Choroid plexus epithelial cell (primary cell): ENCODE data around the gene BBIP1.

Experiments
- DNase-seq: peaks from one replicate; pipeline ENCODE4 v3.0.0-alpha.2; 2010; ENCODE audit warnings: low read depth
- H3K4me3 ChIP-seq: 2 replicates; pipeline ENCODE4 v1.5.1; 2011; ENCODE audit warnings: low read depth, mild to moderate bottlenecking, control low read depth, low read length, moderate library complexity
- TF ChIP-seq, protein P1 (sequence below): conservative IDR thresholded peaks from 2 replicates; pipeline ENCODE4 v1.5.1; 2011; ENCODE audit warnings: low read depth, mild to moderate bottlenecking, control low read depth, inconsistent platforms, low read length, moderate library complexity

Gene BBIP1

GRCh38 chr10:110918643-110919348, at the start of gene BBIP1:
BBIP1 (minus strand) TSS chr10:110919180; CDS start chr10:110918157, 1,023 bp downstream.
- peak within 1 kb of the TSS; percentile 84 for H3K4me3 ChIP-seq
- peak; percentile 100 for DNase-seq
- TF ChIP-seq, protein P1, sequence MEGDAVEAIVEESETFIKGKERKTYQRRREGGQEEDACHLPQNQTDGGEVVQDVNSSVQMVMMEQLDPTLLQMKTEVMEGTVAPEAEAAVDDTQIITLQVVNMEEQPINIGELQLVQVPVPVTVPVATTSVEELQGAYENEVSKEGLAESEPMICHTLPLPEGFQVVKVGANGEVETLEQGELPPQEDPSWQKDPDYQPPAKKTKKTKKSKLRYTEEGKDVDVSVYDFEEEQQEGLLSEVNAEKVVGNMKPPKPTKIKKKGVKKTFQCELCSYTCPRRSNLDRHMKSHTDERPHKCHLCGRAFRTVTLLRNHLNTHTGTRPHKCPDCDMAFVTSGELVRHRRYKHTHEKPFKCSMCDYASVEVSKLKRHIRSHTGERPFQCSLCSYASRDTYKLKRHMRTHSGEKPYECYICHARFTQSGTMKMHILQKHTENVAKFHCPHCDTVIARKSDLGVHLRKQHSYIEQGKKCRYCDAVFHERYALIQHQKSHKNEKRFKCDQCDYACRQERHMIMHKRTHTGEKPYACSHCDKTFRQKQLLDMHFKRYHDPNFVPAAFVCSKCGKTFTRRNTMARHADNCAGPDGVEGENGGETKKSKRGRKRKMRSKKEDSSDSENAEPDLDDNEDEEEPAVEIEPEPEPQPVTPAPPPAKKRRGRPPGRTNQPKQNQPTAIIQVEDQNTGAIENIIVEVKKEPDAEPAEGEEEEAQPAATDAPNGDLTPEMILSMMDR, result peak; percentile 8

- H3K4me3 ChIP-seq, result no peak overlapping the region
- no peak for DNase-seq
- TF ChIP-seq, protein P1, result no peak
Observed at GRCh38 chr10:110967645-110968044, 48.7 kb upstream of the BBIP1 start.

GRCh38 chr10:110967009-110967630, 48.1 kb upstream of the BBIP1 start:
- TF ChIP-seq, protein P1, result no peak
- no peak for DNase-seq
- no peak overlapping the region for H3K4me3 ChIP-seq

GRCh38 chr10:110966146-110966545, 47.2 kb upstream of the BBIP1 start:
- TF ChIP-seq, protein P1, result no peak
- DNase-seq, result no peak

GRCh38 chr10:110965216-110965615, 46.2 kb upstream of the BBIP1 start:
- DNase-seq, result no peak
- TF ChIP-seq, protein P1, result no peak
- no peak overlapping the region for H3K4me3 ChIP-seq

More at GRCh38 chr10:110966146-110966545, 47.2 kb upstream of the BBIP1 start:
- H3K4me3 ChIP-seq, result no peak overlapping the region

DNA sequence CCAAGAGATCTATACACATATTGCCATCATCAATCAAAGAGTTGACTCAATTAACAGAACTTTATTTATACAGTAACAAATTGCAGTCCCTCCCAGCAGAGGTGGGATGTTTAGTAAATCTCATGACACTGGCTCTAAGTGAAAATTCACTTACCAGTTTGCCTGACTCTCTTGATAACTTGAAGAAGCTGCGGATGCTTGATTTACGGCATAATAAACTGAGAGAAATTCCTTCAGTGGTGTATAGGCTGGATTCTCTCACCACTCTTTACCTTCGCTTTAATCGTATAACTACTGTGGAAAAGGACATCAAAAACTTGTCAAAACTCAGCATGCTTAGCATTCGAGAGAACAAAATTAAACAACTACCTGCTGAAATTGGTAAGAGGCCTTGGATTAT, 45.7 kb upstream of the BBIP1 start:
- TF ChIP-seq, protein P1, result no peak

More for the DNA sequence above, 45.7 kb upstream of the BBIP1 start:
- DNase-seq, result no peak
- H3K4me3 ChIP-seq, result no peak overlapping the region
